HFFc6 (cell line): ENCODE measurements around the gene PAX3. TPM values are rescaled to one million over a fixed set of nuclear protein-coding genes. Genes with fewer than 3 reads are reported as not detected.

Experiments
- DNase-seq: peaks from one replicate; pipeline ENCODE4 v3.0.0-alpha.2; 2018
- H3K27ac Mint-ChIP-seq: 2 replicates; pipeline ENCODE4 v1.8.0; 2020; ENCODE audit warnings: mild to moderate bottlenecking, mixed read lengths
- H3K27me3 Mint-ChIP-seq: 2 replicates; pipeline ENCODE4 v1.8.0; 2021; ENCODE audit warnings: mild to moderate bottlenecking, moderate library complexity, mixed read lengths; ENCODE audit not compliant: insufficient read depth
- H3K36me3 Mint-ChIP-seq: 2 replicates; pipeline ENCODE4 v1.8.0; 2021; ENCODE audit warnings: low read depth, mixed read lengths
- H3K4me1 Mint-ChIP-seq: 2 replicates; pipeline ENCODE4 v1.8.0; 2020; ENCODE audit warnings: low read depth, mixed read lengths
- H3K4me3 Mint-ChIP-seq: 2 replicates; pipeline ENCODE4 v1.8.0; 2020; ENCODE audit warnings: mild to moderate bottlenecking, moderate library complexity, mixed read lengths
- H3K9me3 Mint-ChIP-seq: 2 replicates; pipeline ENCODE4 v1.8.0; 2020; ENCODE audit warnings: mild to moderate bottlenecking, mixed read lengths
- CTCF ChIP-seq: fragments of 200-600 bp; sonication (generic); IDR thresholded peaks from 2 replicates; pipeline ENCODE4 v1.5.0; 2021; ENCODE audit warnings: antibody characterized with exemption, mild to moderate bottlenecking
- total RNA-seq, 6 experiments: library from RNA; stranded (reverse); fragmentation: NEBNext Ultra II Directional; extraction: Animal tissue kit (Norgen Biotek cat#: 25700); gene quantifications; 2 replicates in 1 of 6; 3 replicates in 5 of 6; pipeline ENCODE4 v1.2.3, GENCODE V29; 2021

The PAX3 gene
- total RNA-seq, 6 experiments from 2014 or later = 13.2 to 20.7 (median 16.4) TPM

DNA sequence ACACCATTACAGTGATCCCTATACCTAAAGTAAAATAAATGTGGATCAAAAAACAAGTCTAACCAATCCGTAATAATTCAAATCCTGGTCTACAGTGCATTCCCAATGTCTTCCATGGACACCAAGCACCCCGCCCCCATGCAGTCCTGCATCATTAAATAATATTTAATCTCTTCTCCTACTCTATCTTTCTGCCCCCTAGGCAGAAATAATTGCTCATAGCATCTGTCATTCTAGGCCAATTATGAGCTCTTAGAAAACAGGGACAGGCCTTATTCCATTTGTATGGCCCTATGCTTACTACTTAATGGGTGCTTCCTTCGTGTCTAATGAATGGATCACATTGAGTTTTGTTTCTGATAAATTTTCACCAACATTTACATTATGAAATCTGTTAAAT is 66.4 kb downstream of the PAX3 start:
- Mint-ChIP-seq H3K9me3 (no peaks in the 10 kb centered on the region), H3K4me3 (no peak overlapping the region), H3K27me3 (no peaks in the 10 kb centered on the region; the same call in 1 of the 2 replicates), H3K27ac (no peak overlapping the region), H3K4me1 (no peaks in the 10 kb centered on the region), H3K36me3 (peaks cover 16% of the 10 kb centered on the region)
- TF ChIP-seq CTCF = no peak
- no peak for DNase-seq

- Mint-ChIP-seq H3K9me3 (no peaks in the 10 kb centered on the region), H3K36me3 (peaks cover 20% of the 10 kb centered on the region), H3K27me3 (no peaks in the 10 kb centered on the region), H3K4me1 (no peaks in the 10 kb centered on the region), H3K27ac (no peak overlapping the region), H3K4me3 (no peak overlapping the region)
- TF ChIP-seq CTCF = no peak
- DNase-seq = no peak
Observed at GRCh38 chr2:222228054-222228453, 70.7 kb downstream of the PAX3 start.

DNA sequence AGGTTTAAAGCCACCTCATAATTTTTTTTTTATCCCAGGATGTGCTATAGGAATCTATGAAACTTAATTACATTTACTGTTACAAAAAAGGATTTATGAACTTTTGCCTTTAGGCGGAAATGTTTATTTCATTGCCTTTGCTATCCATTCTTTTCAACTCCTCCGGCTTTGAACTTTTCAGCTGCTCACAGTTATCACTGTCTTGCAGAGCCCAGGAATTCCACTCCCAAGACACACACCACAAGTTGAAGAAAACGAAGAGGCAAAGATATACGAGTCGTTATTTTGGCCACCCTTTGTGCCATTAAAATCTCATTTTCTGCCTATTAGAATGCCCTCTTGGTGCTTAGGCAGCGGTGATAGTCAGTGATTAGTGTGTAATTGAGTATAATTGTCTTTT is 80.0 kb downstream of the PAX3 start:
- no peak for DNase-seq
- no peak for TF ChIP-seq CTCF
- Mint-ChIP-seq H3K27me3 (no peaks in the 10 kb centered on the region; the same call in 1 of the 2 replicates), H3K4me3 (no peak overlapping the region), H3K9me3 (no peaks in the 10 kb centered on the region), H3K36me3 (peaks cover 34% of the 10 kb centered on the region), H3K4me1 (no peaks in the 10 kb centered on the region), H3K27ac (no peak overlapping the region)

DNA sequence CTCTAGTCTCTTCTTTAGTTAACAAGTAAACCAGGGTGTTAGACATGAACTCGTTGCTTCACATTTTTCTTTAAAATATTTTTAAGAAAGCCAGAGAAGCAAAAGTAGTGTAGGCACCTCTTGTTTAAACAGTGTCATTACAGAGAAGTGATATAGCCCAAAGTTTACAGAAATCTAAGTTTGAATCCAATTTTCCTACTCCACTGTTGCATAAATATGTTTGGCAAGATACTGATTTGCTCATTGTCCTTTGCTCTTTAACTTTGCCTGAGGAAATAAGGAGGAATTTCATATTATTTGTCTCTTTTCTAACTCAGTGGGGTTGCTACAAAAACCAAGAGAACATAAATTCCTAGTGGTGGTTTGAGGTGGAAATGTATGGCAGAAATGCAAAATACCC is 81.1 kb downstream of the PAX3 start:
- Mint-ChIP-seq H3K36me3 (peaks cover 37% of the 10 kb centered on the region), H3K27ac (no peak overlapping the region), H3K4me3 (no peak overlapping the region), H3K27me3 (no peaks in the 10 kb centered on the region; the same call in 1 of the 2 replicates), H3K9me3 (no peaks in the 10 kb centered on the region), H3K4me1 (no peaks in the 10 kb centered on the region)
- no peak for DNase-seq
- no peak for TF ChIP-seq CTCF

- Mint-ChIP-seq H3K4me1 (no peaks in the 10 kb centered on the region), H3K36me3 (peaks cover 47% of the 10 kb centered on the region), H3K9me3 (no peaks in the 10 kb centered on the region), H3K27ac (no peak overlapping the region), H3K4me3 (no peak overlapping the region), H3K27me3 (no peaks in the 10 kb centered on the region; the same call in 1 of the 2 replicates)
- TF ChIP-seq CTCF = no peak
- DNase-seq = no peak
Observed at GRCh38 chr2:222214885-222215284, 83.9 kb downstream of the PAX3 start.

GRCh38 chr2:222213049-222213448 is 85.7 kb downstream of the PAX3 start:
- Mint-ChIP-seq H3K27me3 (no peaks in the 10 kb centered on the region; the same call in 1 of the 2 replicates), H3K4me3 (no peak overlapping the region), H3K9me3 (no peaks in the 10 kb centered on the region), H3K27ac (no peak overlapping the region), H3K4me1 (peaks cover 14% of the 10 kb centered on the region), H3K36me3 (peaks cover 44% of the 10 kb centered on the region)
- TF ChIP-seq CTCF = no peak
- DNase-seq = no peak
